Endothelial cell of umbilical vein (primary cell): ENCODE measurements around the gene LDAF1. TPM values are rescaled to one million over a fixed set of nuclear protein-coding genes. Genes with fewer than 3 reads are reported as not detected.

Experiments
- BruUV-seq: library from RNA; stranded (reverse); fragments of 400-500 nt; replicated peaks from 2 replicates; lab custom pipeline; 2021; lab: Mats Ljungman, UMichigan
- CTCF ChIA-PET: fragments of 300-600, 350-600 bp; sonication (Branson Sonifier 250); formaldehyde crosslinking; loops from one replicate; lab custom pipeline; 2021; ENCODE audit warnings: antibody characterized with exemption, inconsistent platforms; lab: Charles Lee
- POLR2A ChIA-PET: fragments of 300-600, 350-600 bp; sonication (Branson Sonifier 250); formaldehyde crosslinking; loops from one replicate; lab custom pipeline; 2021; ENCODE audit warnings: antibody characterized with exemption, inconsistent platforms; lab: Charles Lee
- DNase-seq: peaks from one replicate; pipeline ENCODE4 v3.0.0-alpha.2; 2011; ENCODE audit warnings: low read depth, low spot score
- FAIRE-seq: peaks from 2 replicates; lab custom pipeline; 2011; peaks lifted over from hg19 to GRCh38; lab: Jason Lieb, UNC
- H2AFZ ChIP-seq: 2 replicates; pipeline ENCODE4 v1.6.0; 2012; ENCODE audit warnings: low read depth, low read length, control low read depth, inconsistent platforms
- H3K27ac ChIP-seq: 2 replicates; pipeline ENCODE4 v1.5.1; 2011; ENCODE audit warnings: low read depth, mild to moderate bottlenecking, control low read depth, low read length, moderate library complexity; ENCODE audit not compliant: insufficient read depth
- H3K27me3 ChIP-seq, 2 experiments: 2 replicates each; pipeline versions ENCODE4 v1.6.0 to v1.6.1; 2011; ENCODE audit warnings: low read length in 2 of 2, mixed read lengths in 1 of 2; ENCODE audit not compliant: control insufficient read depth in 2 of 2, insufficient read depth in 2 of 2
- H3K36me3 ChIP-seq, 2 experiments: 2 replicates in 1 of 2; 3 replicates in 1 of 2; pipeline ENCODE4 v1.5.1; 2011; ENCODE audit warnings: low read length in 2 of 2, mild to moderate bottlenecking in 1 of 2, moderate library complexity in 1 of 2; ENCODE audit not compliant: control insufficient read depth in 2 of 2, insufficient read depth in 2 of 2; ENCODE audit errors: extremely low read depth in 1 of 2
- H3K4me1 ChIP-seq: 3 replicates; pipeline ENCODE4 v1.5.1; 2011; ENCODE audit warnings: mild to moderate bottlenecking, low read length; ENCODE audit not compliant: control insufficient read depth, insufficient read depth; ENCODE audit errors: extremely low read depth
- H3K4me2 ChIP-seq: 2 replicates; pipeline ENCODE4 v1.6.1; 2011; ENCODE audit warnings: low read length, control low read depth, mixed read lengths; ENCODE audit not compliant: insufficient read depth
- H3K4me3 ChIP-seq, 3 experiments: fragments of 200-600 bp in 1 of 3; sonication (generic), shearing (Covaris generic) in 1 of 3; replicated peaks in 1 of 3; 2 replicates each; pipeline ENCODE4 v1.5.1; 2011 to 2016; ENCODE audit warnings: control low read depth in 3 of 3, low read length in 3 of 3, mild to moderate bottlenecking in 2 of 3, inconsistent platforms in 1 of 3, low read depth in 1 of 3, moderate library complexity in 1 of 3; ENCODE audit not compliant: insufficient read depth in 1 of 3
- H3K79me2 ChIP-seq: 2 replicates; pipeline ENCODE4 v1.6.0; 2012; ENCODE audit warnings: low read length, inconsistent platforms; ENCODE audit not compliant: control insufficient read depth, insufficient read depth
- H3K9ac ChIP-seq: replicated peaks from 2 replicates; pipeline ENCODE3; 2011; ENCODE audit warnings: low read length, control low read depth; ENCODE audit not compliant: insufficient read depth; ENCODE audit errors: extremely low read depth
- H3K9me1 ChIP-seq: replicated peaks from 3 replicates; pipeline ENCODE4 v1.6.0; 2011; ENCODE audit warnings: mild to moderate bottlenecking, low read length; ENCODE audit not compliant: control insufficient read depth, insufficient read depth; ENCODE audit errors: extremely low read depth
- H3K9me3 ChIP-seq: replicated peaks from 2 replicates; pipeline ENCODE4 v1.5.1; 2012; ENCODE audit warnings: low read length, inconsistent platforms; ENCODE audit not compliant: control insufficient read depth, insufficient read depth
- H4K20me1 ChIP-seq: replicated peaks from 2 replicates; pipeline ENCODE3; 2011; ENCODE audit warnings: mild to moderate bottlenecking, low read length; ENCODE audit not compliant: control insufficient read depth, insufficient read depth; ENCODE audit errors: extremely low read depth
- EZH2 ChIP-seq: IDR thresholded peaks from 2 replicates; pipeline ENCODE4 v1.6.1; 2012; ENCODE audit warnings: borderline replicate concordance, low read depth, mild to moderate bottlenecking, moderate library complexity, low read length, inconsistent platforms; ENCODE audit not compliant: severe bottlenecking
- FOS ChIP-seq: IDR thresholded peaks from 2 replicates; pipeline ENCODE4 v1.6.1; 2011; ENCODE audit warnings: mild to moderate bottlenecking, low read length, moderate library complexity, borderline replicate concordance; ENCODE audit not compliant: insufficient read depth
- GATA2 ChIP-seq: IDR thresholded peaks from 2 replicates; pipeline ENCODE4 v1.7.0; 2011; ENCODE audit warnings: low read depth, mild to moderate bottlenecking, moderate library complexity, mixed read lengths, low read length; ENCODE audit not compliant: insufficient read length, insufficient read depth
- JUN ChIP-seq: IDR thresholded peaks from 2 replicates; pipeline ENCODE4 v1.6.1; 2011; ENCODE audit warnings: borderline replicate concordance, low read depth; ENCODE audit not compliant: insufficient read length, insufficient read depth
- MYC ChIP-seq: IDR thresholded peaks from one replicate; pipeline ENCODE4 v1.6.1; 2011; ENCODE audit warnings: mild to moderate bottlenecking, low read depth, low read length
- POLR2A ChIP-seq: IDR thresholded peaks from 2 replicates; pipeline ENCODE4 v1.6.1; 2012; ENCODE audit warnings: low read depth, mild to moderate bottlenecking, control low read depth, low read length
- POLR2AphosphoS5 ChIP-seq: IDR thresholded peaks from 2 replicates; pipeline ENCODE4 v1.6.1; 2012; ENCODE audit warnings: low read depth, mild to moderate bottlenecking, control low read depth, low read length, moderate library complexity; ENCODE audit not compliant: insufficient read depth
- dilution Hi-C: fragments of 300-500 bp; cut with MboI; formaldehyde crosslinking; loops from one replicate; pipeline ENCODE4 v1.15.0; 2019; ENCODE audit warnings: low sequenced_read_pairs; ENCODE audit not compliant: extremely low pct_ligation_motif_present
- intact Hi-C: fragments of 100-400 bp; cut with micrococcal nuclease; formaldehyde crosslinking; loops from one replicate; pipeline ENCODE4 v1.10.0; 2022
- polyA plus RNA-seq, 4 experiments: library from polyadenylated mRNA; depleted of rRNA in 3 of 4; stranded (reverse) in 3 of 4; unstranded in 1 of 4; fragments of >200 nt; gene quantifications; 2 replicates each; pipeline versions ENCODE4 v1.2.1 to v1.2.3, GENCODE V29; 2011 to 2012; ENCODE audit warnings: missing spikeins in 1 of 4
- total RNA-seq: library from RNA; stranded (reverse); gene quantifications from 2 replicates; pipeline ENCODE4 v1.2.3, GENCODE V29; 2021
- TF ChIP-seq, protein P1 (sequence below), 2 donors: IDR thresholded peaks; 1 replicate in 1 of 2; 2 replicates in 1 of 2; pipeline ENCODE4 v1.5.1; 2011; ENCODE audit warnings: low read length in 2 of 2, mild to moderate bottlenecking in 2 of 2, moderate library complexity in 2 of 2, control low read depth in 1 of 2, inconsistent platforms in 1 of 2, low read depth in 1 of 2; ENCODE audit not compliant: insufficient read depth in 1 of 2; ENCODE audit errors: extremely low read depth in 1 of 2
- TF ChIP-seq, protein P2 (sequence below): IDR thresholded peaks from 2 replicates; pipeline ENCODE4 v1.6.1; 2011; ENCODE audit not compliant: insufficient read depth, insufficient read length

LDAF1 gene
- total and polyA plus RNA-seq, 2 donors (not counting 3 experiments of a cell fraction or from before 2014, with no cell fraction given), result 20.4 to 37.5 TPM

DNA sequence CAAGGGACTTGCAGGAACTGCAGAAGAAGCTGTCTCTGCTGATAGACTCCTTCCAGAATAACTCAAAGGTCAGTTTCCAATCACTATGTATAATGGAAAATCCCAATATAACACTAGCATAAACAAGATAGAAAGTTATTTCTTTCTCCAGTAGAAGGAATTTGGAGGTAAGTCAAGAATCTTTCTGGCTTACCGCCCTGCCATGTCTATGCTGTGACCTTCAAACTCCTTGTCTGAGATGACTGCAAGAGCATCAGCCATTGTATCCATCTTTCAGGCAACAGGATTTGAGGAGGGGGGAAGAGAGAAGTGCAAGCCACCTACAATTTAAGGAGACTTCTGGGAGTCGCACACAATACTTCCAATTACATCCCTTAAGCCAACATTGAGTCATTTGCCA, 2.7 kb downstream of the LDAF1 start:
- ChIA-PET CTCF (interaction anchor here (1.2 to 1.4 kb wide), 2 partner anchors 18 to 139 kb away, joined by 3 to 8 read pairs; no protein-coding TSS in a partner anchor), POLR2A (no interaction called here)
- FAIRE-seq (no peak), DNase-seq (no peak)
- Histone ChIP-seq H3K79me2 (no peaks in the 10 kb centered on the region), H3K9me3 (no peaks in the 10 kb centered on the region), H3K4me3 (no peak overlapping the region), H3K4me2 (no peak overlapping the region), H3K9ac (no peak overlapping the region), H3K4me1 (peaks cover 13% of the 10 kb centered on the region), H3K27me3 (no peaks in the 10 kb centered on the region), H3K36me3 (peaks cover 2 to 9% of the 10 kb centered on the region in 2 experiments), H3K27ac (no peak overlapping the region), H2AFZ (no peak overlapping the region), H3K9me1 (no peaks in the 10 kb centered on the region), H4K20me1 (no peaks in the 10 kb centered on the region)
- BruUV-seq, result no TSS peak
- TF ChIP-seq FOS (no peak), MYC (no peak), GATA2 (no peak), JUN (no peak), POLR2A (no peak)
- intact Hi-C loops (no loop called here), dilution Hi-C loops (no loop called here)

DNA sequence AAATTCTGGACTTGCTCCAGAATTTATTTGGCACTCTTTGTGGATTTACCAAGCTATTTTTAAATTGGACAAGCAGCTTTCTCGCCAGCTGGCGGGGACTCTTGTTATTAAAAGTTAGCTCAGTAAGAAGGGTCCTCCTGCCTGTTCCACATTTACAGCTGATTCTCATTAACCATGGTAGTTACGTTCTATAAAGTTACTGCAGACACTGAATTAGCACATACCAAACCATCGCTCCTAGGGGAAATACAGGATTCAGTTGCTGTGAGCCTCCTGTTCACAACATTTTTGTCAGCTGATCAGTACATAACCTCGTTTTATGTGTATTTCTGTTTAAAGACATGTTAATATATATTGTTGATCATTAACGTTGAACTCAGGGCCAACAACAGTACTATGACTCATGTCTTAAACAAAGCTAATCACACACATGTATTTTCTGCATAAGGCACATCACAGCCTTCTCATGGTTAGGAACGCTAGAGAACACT, 4.2 kb downstream of the LDAF1 start:
- CTCF ChIA-PET, result interaction anchor here (1.2 to 1.8 kb wide), 3 partner anchors 27 to 138 kb away, joined by 3 to 9 read pairs (median 6); no protein-coding TSS in a partner anchor
- H3K27me3 ChIP-seq, result no peaks in the 10 kb centered on the region

More for the DNA sequence above, 4.2 kb downstream of the LDAF1 start:
- Histone ChIP-seq H4K20me1 (no peaks in the 10 kb centered on the region), H3K9me3 (no peaks in the 10 kb centered on the region), H3K4me1 (peaks cover 11% of the 10 kb centered on the region), H2AFZ (no peak overlapping the region), H3K4me3 (no peak overlapping the region), H3K9me1 (no peaks in the 10 kb centered on the region), H3K36me3 (peaks cover 4 to 9% of the 10 kb centered on the region in 2 experiments), H3K27ac (no peak overlapping the region), H3K79me2 (no peaks in the 10 kb centered on the region), H3K9ac (no peak overlapping the region), H3K4me2 (no peak overlapping the region)
- TF ChIP-seq EZH2 (no peak), FOS (no peak), GATA2 (no peak), POLR2AphosphoS5 (no peak), MYC (no peak), POLR2A (no peak), JUN (no peak)
- TF ChIP-seq, protein P1, sequence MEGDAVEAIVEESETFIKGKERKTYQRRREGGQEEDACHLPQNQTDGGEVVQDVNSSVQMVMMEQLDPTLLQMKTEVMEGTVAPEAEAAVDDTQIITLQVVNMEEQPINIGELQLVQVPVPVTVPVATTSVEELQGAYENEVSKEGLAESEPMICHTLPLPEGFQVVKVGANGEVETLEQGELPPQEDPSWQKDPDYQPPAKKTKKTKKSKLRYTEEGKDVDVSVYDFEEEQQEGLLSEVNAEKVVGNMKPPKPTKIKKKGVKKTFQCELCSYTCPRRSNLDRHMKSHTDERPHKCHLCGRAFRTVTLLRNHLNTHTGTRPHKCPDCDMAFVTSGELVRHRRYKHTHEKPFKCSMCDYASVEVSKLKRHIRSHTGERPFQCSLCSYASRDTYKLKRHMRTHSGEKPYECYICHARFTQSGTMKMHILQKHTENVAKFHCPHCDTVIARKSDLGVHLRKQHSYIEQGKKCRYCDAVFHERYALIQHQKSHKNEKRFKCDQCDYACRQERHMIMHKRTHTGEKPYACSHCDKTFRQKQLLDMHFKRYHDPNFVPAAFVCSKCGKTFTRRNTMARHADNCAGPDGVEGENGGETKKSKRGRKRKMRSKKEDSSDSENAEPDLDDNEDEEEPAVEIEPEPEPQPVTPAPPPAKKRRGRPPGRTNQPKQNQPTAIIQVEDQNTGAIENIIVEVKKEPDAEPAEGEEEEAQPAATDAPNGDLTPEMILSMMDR (IDR thresholded peaks at IDR 0.05; ENCODE audit: extremely low read depth in 1 of 2, insufficient read depth in 1 of 2, low read depth in 1 of 2, low read length in 2 of 2), result no peak
- TF ChIP-seq, protein P2, sequence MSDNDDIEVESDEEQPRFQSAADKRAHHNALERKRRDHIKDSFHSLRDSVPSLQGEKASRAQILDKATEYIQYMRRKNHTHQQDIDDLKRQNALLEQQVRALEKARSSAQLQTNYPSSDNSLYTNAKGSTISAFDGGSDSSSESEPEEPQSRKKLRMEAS, result no peak
- no peak for DNase-seq
- BruUV-seq, result no TSS peak
- FAIRE-seq, result no peak
- POLR2A ChIA-PET, result no interaction called here
- intact Hi-C loops, result no loop called here
- dilution Hi-C loops, result no loop called here
